Liver (tissue), 9 donors: ENCODE data around the gene PTCH2. TPM values are rescaled to one million over a fixed set of nuclear protein-coding genes. Genes with fewer than 3 reads are reported as not detected.

ENCODE experiments used
- DNase-seq: peaks from one replicate; pipeline ENCODE4 v3.0.0-alpha.2; 2017; ENCODE audit warnings: low spot score
- H3K27ac ChIP-seq, 2 donors: one replicate each; pipeline ENCODE4 v1.7.0; 2013; ENCODE audit warnings: inconsistent platforms in 2 of 2, low read length in 2 of 2, control low read depth in 1 of 2, low read depth in 1 of 2, mild to moderate bottlenecking in 1 of 2
- H3K27me3 ChIP-seq, 4 donors: one replicate each; pipeline versions ENCODE4 v1.6.1 to v1.7.0; 2013; ENCODE audit warnings: low read length in 3 of 4, inconsistent platforms in 1 of 4, mild to moderate bottlenecking in 1 of 4, moderate library complexity in 1 of 4; ENCODE audit not compliant: control insufficient read depth in 4 of 4, insufficient read depth in 4 of 4
- H3K36me3 ChIP-seq, 4 donors: one replicate each; pipeline versions ENCODE4 v1.6.1 to v1.7.0; 2013; ENCODE audit warnings: low read length in 3 of 4, mild to moderate bottlenecking in 3 of 4, low read depth in 1 of 4, moderate library complexity in 1 of 4; ENCODE audit not compliant: control insufficient read depth in 4 of 4, insufficient read depth in 3 of 4
- H3K4me1 ChIP-seq, 4 donors: one replicate each; pipeline versions ENCODE4 v1.6.1 to v1.7.0; 2013; ENCODE audit warnings: low read length in 3 of 4, mild to moderate bottlenecking in 3 of 4, moderate library complexity in 1 of 4; ENCODE audit not compliant: control insufficient read depth in 4 of 4, insufficient read depth in 4 of 4
- H3K4me3 ChIP-seq, 3 donors: one replicate each; pipeline versions ENCODE4 v1.6.1 to v1.7.0; 2013; ENCODE audit warnings: low read length in 3 of 3, control low read depth in 1 of 3, low read depth in 1 of 3, mild to moderate bottlenecking in 1 of 3
- H3K9ac ChIP-seq, 2 donors: one replicate each; pipeline ENCODE4 v1.7.0; 2013; ENCODE audit warnings: low read length in 2 of 2, mild to moderate bottlenecking in 2 of 2, moderate library complexity in 2 of 2, control low read depth in 1 of 2, low read depth in 1 of 2
- H3K9me3 ChIP-seq, 4 donors: one replicate each; pipeline versions ENCODE4 v1.6.1 to v1.7.0; 2013; ENCODE audit warnings: low read length in 3 of 4; ENCODE audit not compliant: control insufficient read depth in 4 of 4
- ATF3 ChIP-seq: IDR thresholded peaks from 2 replicates; pipeline ENCODE4 v1.6.1; 2016; ENCODE audit warnings: antibody characterized with exemption
- CTCF ChIP-seq: fragments of 150-350 bp; IDR thresholded peaks from 2 replicates; pipeline ENCODE4 v1.5.1; 2017; ENCODE audit warnings: improper control_type of control experiment, low read depth, low read length; ENCODE audit not compliant: missing input control
- EGR1 ChIP-seq, 2 donors: IDR thresholded peaks; 2 replicates each; pipeline ENCODE4 v1.6.1; 2016 to 2018; ENCODE audit warnings: antibody characterized with exemption in 2 of 2, low read depth in 2 of 2
- FOXA1 ChIP-seq: IDR thresholded peaks from 2 replicates; pipeline ENCODE4 v1.6.1; 2016; ENCODE audit warnings: antibody characterized with exemption
- FOXA2 ChIP-seq: IDR thresholded peaks from 2 replicates; pipeline ENCODE4 v1.6.1; 2016; ENCODE audit warnings: antibody characterized with exemption
- GABPA ChIP-seq, 2 donors: IDR thresholded peaks in 1 of 2; conservative IDR thresholded peaks in 1 of 2; 2 replicates each; pipeline ENCODE4 v1.6.1; 2016; ENCODE audit warnings: antibody characterized with exemption in 2 of 2, mild to moderate bottlenecking in 1 of 2, moderate library complexity in 1 of 2
- HNF4A ChIP-seq, 2 donors: conservative IDR thresholded peaks; 2 replicates each; pipeline ENCODE4 v1.6.1; 2016; ENCODE audit warnings: antibody characterized with exemption in 2 of 2, mild to moderate bottlenecking in 2 of 2
- HNF4G ChIP-seq: IDR thresholded peaks from 2 replicates; pipeline ENCODE4 v1.6.1; 2016; ENCODE audit warnings: antibody characterized with exemption
- JUND ChIP-seq, 2 donors: IDR thresholded peaks; 2 replicates each; pipeline ENCODE4 v1.6.1; 2016; ENCODE audit warnings: antibody characterized with exemption in 2 of 2
- MAX ChIP-seq: IDR thresholded peaks from 2 replicates; pipeline ENCODE4 v1.6.1; 2016; ENCODE audit warnings: antibody characterized with exemption
- NR2F2 ChIP-seq: IDR thresholded peaks from 2 replicates; pipeline ENCODE4 v1.6.1; 2016; ENCODE audit warnings: antibody characterized with exemption
- RAD21 ChIP-seq, 2 donors: IDR thresholded peaks; 2 replicates each; pipeline ENCODE4 v1.6.1; 2016; ENCODE audit warnings: antibody characterized with exemption in 2 of 2, mild to moderate bottlenecking in 2 of 2
- REST ChIP-seq: IDR thresholded peaks from 2 replicates; pipeline ENCODE4 v1.6.1; 2016; ENCODE audit warnings: antibody characterized with exemption, mild to moderate bottlenecking
- RXRA ChIP-seq, 2 donors: IDR thresholded peaks; 2 replicates each; pipeline ENCODE4 v1.6.1; 2017 to 2018; ENCODE audit warnings: antibody characterized with exemption in 2 of 2, mild to moderate bottlenecking in 1 of 2
- SP1 ChIP-seq: IDR thresholded peaks from 2 replicates; pipeline ENCODE4 v1.6.1; 2018; ENCODE audit warnings: antibody characterized with exemption, mild to moderate bottlenecking
- TAF1 ChIP-seq: conservative IDR thresholded peaks from 2 replicates; pipeline ENCODE4 v1.6.1; 2016; ENCODE audit warnings: antibody characterized with exemption, mild to moderate bottlenecking
- YY1 ChIP-seq: IDR thresholded peaks from 2 replicates; pipeline ENCODE4 v1.6.1; 2016; ENCODE audit warnings: antibody characterized with exemption, mild to moderate bottlenecking
- ZBTB33 ChIP-seq: IDR thresholded peaks from 2 replicates; pipeline ENCODE4 v1.6.1; 2016; ENCODE audit warnings: antibody characterized with exemption
- WGBS: extraction: QIAGEN DNeasy Blood & Tissue Kit; methylation state at CpG from one replicate; pipeline ENCODE4 v1.1.7; 2013; 5-methylcytosine and 5-hydroxymethylcytosine counted together
- polyA plus RNA-seq, 2 donors: library from polyadenylated mRNA; stranded (reverse) in 1 of 2; unstranded in 1 of 2; fragments of 200-250 nt in 1 of 2; fragments of >200 nt in 1 of 2; fragmentation: Nextera tagmentation in 1 of 2; extraction: Ambion mirVana in 1 of 2; gene quantifications; one replicate each; pipeline versions ENCODE4 v1.2.1 to v1.2.3, GENCODE V29; 2013 to 2015
- total RNA-seq, 2 donors: library from RNA; depleted of rRNA; stranded (reverse); fragments of >200 nt; gene quantifications; one replicate each; pipeline ENCODE4 v1.2.3, GENCODE V29; 2014
- donor health status: healthy.
- donor health status: healthy.
- donor health status: healthy.
- donor health status: healthy.
- donor health status: healthy.

PTCH2 gene
- total and polyA plus RNA-seq, 4 donors: 0.14 to 0.24 (median 0.16) TPM

- no peak overlapping the region for H3K9ac ChIP-seq
- H3K4me1 ChIP-seq: peaks cover 15 to 34% (median 27%) of the 10 kb centered on the region in 4 donors
- 93% methylated on average over 13 of the region's 13 CpGs for WGBS
- no peak overlapping the region for H3K27ac ChIP-seq
- no peak for DNase-seq
- H3K36me3 ChIP-seq: peaks cover 0 to 8% (median 8%) of the 10 kb centered on the region in 4 donors
- no peak for TF ChIP-seq TAF1
- TF ChIP-seq FOXA2: no peak
- TF ChIP-seq REST: no peak
- TF ChIP-seq RXRA (IDR thresholded peaks at IDR 0.05): no peak
- TF ChIP-seq FOXA1: no peak
- no peak for TF ChIP-seq RAD21 (IDR thresholded peaks at IDR 0.05)
- TF ChIP-seq MAX: no peak
- no peak for TF ChIP-seq GABPA (IDR thresholded peaks at IDR 0.05 in 1 of 2, conservative IDR thresholded peaks at IDR 0.05 in 1 of 2)
- no peak for TF ChIP-seq EGR1 (IDR thresholded peaks at IDR 0.05; ENCODE audit: low read depth in 2 of 2)
- TF ChIP-seq CTCF: no peak
- no peaks in the 10 kb centered on the region for H3K27me3 ChIP-seq
- H3K9me3 ChIP-seq: no peaks in the 10 kb centered on the region
- no peak overlapping the region for H3K4me3 ChIP-seq
Observed at GRCh38 chr1:44803312-44804095, 39.5 kb downstream of the PTCH2 start.

GRCh38 chr1:44803062-44803311, 40.1 kb downstream of the PTCH2 start:
- no peak overlapping the region for H3K4me3 ChIP-seq
- H3K27ac ChIP-seq: no peak overlapping the region
- no peak for DNase-seq
- WGBS: 96% methylated on average over 9 of the region's 9 CpGs
- H3K4me1 ChIP-seq: peaks cover 14 to 30% (median 24%) of the 10 kb centered on the region in 4 donors
- no peak overlapping the region for H3K9ac ChIP-seq
- H3K27me3 ChIP-seq: no peaks in the 10 kb centered on the region
- peaks cover 0 to 8% (median 8%) of the 10 kb centered on the region in 4 donors for H3K36me3 ChIP-seq
- TF ChIP-seq JUND (IDR thresholded peaks at IDR 0.05) (no peak), EGR1 (IDR thresholded peaks at IDR 0.05; ENCODE audit: low read depth in 2 of 2) (no peak), REST (no peak), HNF4G (no peak), RXRA (IDR thresholded peaks at IDR 0.05) (no peak), ATF3 (no peak), MAX (no peak), HNF4A (conservative IDR thresholded peaks at IDR 0.05) (no peak), ZBTB33 (no peak), SP1 (no peak), TAF1 (no peak), NR2F2 (no peak), GABPA (IDR thresholded peaks at IDR 0.05 in 1 of 2, conservative IDR thresholded peaks at IDR 0.05 in 1 of 2) (no peak), YY1 (no peak)
- H3K9me3 ChIP-seq: no peaks in the 10 kb centered on the region
